ENCODE measurements around the gene DLEC1.

- TF ChIP-seq CTCF (conservative IDR thresholded peaks at IDR 0.05; ENCODE audit: low read length) = no peak
- no peak for TF ChIP-seq EZH2phosphoT487 (IDR thresholded peaks at IDR 0.05; ENCODE audit: borderline replicate concordance)
Observed at GRCh38 chr3:38133557-38134405, 94.8 kb downstream of the DLEC1 start.

All from Loucy (cell line).